HS-5 (cell line): ENCODE data around the gene TXNRD1.
"Not testable (repeated sequence)": the region's sequence is repeated elsewhere in the genome, so short reads cannot be mapped to it uniquely, and the experiment has no call there.

Experiments used
- DNase-seq: peaks from one replicate; pipeline ENCODE4 v3.0.0-alpha.2; 2012; ENCODE audit warnings: low read depth

Gene TXNRD1

GRCh38 chr12:104215638-104216297 is at the start of gene TXNRD1:
TSS of gene TXNRD1 (plus strand) at chr12:104215779. CDS start at chr12:104215803, 24 bp downstream.
- no peak for DNase-seq

GRCh38 chr12:104165801-104166200 is 49.8 kb upstream of the TXNRD1 start:
- DNase-seq, result no peak

GRCh38 chr12:104166465-104166864 is 49.1 kb upstream of the TXNRD1 start:
- no peak for DNase-seq

GRCh38 chr12:104167519-104168458 is 47.8 kb upstream of the TXNRD1 start:
- DNase-seq, result no peak

- DNase-seq, result no peak
Observed at GRCh38 chr12:104168596-104168995, 47.0 kb upstream of the TXNRD1 start.

GRCh38 chr12:104171785-104172569 is 43.6 kb upstream of the TXNRD1 start:
- no peak for DNase-seq

- no peak for DNase-seq
Observed at GRCh38 chr12:104172570-104172947, 43.0 kb upstream of the TXNRD1 start.

- DNase-seq, result not testable (repeated sequence)
Observed at GRCh38 chr12:104173804-104174203, 41.8 kb upstream of the TXNRD1 start.

GRCh38 chr12:104175726-104176247 is 39.8 kb upstream of the TXNRD1 start:
- no peak for DNase-seq

- DNase-seq, result no peak
Observed at GRCh38 chr12:104177336-104177662, 38.3 kb upstream of the TXNRD1 start.

- DNase-seq, result peak; percentile 72
Observed at GRCh38 chr12:104177663-104178501, 37.7 kb upstream of the TXNRD1 start.

- no peak for DNase-seq
Observed at GRCh38 chr12:104180374-104180773, 35.2 kb upstream of the TXNRD1 start.

GRCh38 chr12:104181313-104181712 is 34.3 kb upstream of the TXNRD1 start:
- no peak for DNase-seq

GRCh38 chr12:104182144-104182543 is 33.4 kb upstream of the TXNRD1 start:
- peak; percentile 25 for DNase-seq

- DNase-seq, result no peak
Observed at GRCh38 chr12:104182621-104183378, 32.8 kb upstream of the TXNRD1 start.

- DNase-seq, result no peak
Observed at GRCh38 chr12:104183443-104183842, 32.1 kb upstream of the TXNRD1 start.

GRCh38 chr12:104187446-104188155 is 28.0 kb upstream of the TXNRD1 start:
- no peak for DNase-seq

- no peak for DNase-seq
Observed at GRCh38 chr12:104188534-104188933, 27.0 kb upstream of the TXNRD1 start.

GRCh38 chr12:104189915-104190555 is 25.5 kb upstream of the TXNRD1 start:
- DNase-seq, result no peak
